ENCODE results near the gene BAX.

DNA sequence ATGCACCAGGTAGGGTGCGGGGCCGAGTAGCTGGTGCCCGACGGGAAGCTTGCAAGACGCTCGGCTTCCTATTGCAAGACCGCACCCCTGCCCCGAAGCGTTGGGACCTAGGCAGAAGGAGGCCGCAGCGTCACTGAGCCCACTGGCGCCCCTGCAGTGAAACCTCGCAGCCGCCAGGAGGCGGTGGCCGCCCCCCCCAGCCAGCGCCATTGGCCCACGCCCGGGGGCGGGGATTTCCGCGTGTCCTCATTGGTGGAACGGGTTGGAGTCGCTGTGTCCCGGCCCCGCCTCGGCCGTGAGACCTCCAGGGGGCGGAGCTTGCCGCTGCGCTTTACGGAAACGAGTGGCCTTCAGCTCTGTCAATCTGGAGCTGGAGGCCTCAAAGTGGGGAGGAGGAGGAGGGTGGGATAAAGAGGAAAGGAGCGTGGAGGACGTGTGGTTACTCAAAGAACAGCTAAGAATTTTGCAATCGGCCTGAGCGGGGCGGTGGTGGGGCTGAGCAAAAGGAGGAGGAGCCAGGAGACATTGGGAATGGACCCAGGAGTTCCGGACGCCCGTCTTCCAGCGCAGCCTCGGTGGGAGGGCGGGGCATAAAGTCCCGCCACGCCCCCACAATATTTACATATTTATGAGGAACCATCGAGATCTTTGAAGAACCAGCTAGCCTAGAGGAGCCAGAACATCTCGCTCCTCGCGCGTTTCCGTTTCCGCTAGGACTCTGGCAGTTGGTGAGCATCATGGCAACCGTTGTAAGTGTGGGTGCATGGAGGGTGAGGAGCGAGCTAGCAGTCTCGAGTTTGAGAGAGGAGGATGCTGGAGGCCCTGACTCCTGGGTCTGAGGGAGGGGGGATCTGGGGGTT is 38.7 kb downstream of the BAX start, which contains the start of the genes GYS1 and RUVBL2:
- TF ChIP-seq, protein P1, sequence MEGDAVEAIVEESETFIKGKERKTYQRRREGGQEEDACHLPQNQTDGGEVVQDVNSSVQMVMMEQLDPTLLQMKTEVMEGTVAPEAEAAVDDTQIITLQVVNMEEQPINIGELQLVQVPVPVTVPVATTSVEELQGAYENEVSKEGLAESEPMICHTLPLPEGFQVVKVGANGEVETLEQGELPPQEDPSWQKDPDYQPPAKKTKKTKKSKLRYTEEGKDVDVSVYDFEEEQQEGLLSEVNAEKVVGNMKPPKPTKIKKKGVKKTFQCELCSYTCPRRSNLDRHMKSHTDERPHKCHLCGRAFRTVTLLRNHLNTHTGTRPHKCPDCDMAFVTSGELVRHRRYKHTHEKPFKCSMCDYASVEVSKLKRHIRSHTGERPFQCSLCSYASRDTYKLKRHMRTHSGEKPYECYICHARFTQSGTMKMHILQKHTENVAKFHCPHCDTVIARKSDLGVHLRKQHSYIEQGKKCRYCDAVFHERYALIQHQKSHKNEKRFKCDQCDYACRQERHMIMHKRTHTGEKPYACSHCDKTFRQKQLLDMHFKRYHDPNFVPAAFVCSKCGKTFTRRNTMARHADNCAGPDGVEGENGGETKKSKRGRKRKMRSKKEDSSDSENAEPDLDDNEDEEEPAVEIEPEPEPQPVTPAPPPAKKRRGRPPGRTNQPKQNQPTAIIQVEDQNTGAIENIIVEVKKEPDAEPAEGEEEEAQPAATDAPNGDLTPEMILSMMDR (IDR thresholded peaks at IDR 0.05) = peak; percentile 99
- no peak for TF ChIP-seq EZH2 (IDR thresholded peaks at IDR 0.05; ENCODE audit: borderline replicate concordance, insufficient read depth, low read depth, low read length, poor library complexity, severe bottlenecking)
